Colon (tissue), 2 donors: ENCODE data around the gene TOMM20.
"Not testable (repeated sequence)": the region's sequence is repeated elsewhere in the genome, so short reads cannot be mapped to it uniquely, and the experiment has no call there.

ENCODE experiments used
- FAIRE-seq: peaks from 2 replicates; lab custom pipeline; 2012; peaks lifted over from hg19 to GRCh38; lab: Jason Lieb, UNC
- donor health status: control.
- donor health status: control.

Gene TOMM20

GRCh38 chr1:235101558-235102258, 26.9 kb downstream of the TOMM20 start:
- FAIRE-seq = no peak

DNA sequence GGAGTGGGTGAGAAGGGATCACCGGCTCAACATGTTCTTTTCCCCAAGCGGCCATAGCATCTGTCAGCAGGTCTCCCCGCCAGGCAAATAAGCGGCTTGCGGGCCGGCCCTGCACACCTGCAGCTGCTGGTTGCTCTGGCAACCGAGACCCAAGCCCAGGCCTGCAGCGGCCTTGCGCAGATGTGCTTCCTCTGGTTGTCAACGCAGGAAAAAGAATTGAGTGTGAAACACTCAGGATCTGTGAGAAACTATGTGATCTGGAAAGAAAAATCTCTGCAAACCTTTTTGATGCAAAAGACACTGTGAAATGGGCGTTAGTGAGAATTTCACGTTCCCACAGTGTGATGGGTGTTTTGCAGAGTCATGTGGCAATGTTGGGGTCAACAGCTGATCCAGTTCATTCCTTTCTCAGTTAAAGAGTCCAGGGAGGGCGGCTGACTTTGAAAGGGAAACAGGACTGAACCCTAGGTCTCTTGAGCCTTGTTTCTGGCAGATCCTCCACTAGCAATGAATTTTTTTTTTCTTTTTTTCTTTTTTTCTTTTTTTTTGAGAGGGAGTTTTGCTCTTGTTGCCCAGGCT, 28.4 kb downstream of the TOMM20 start:
- FAIRE-seq = no peak

GRCh38 chr1:235098991-235099390, 29.6 kb downstream of the TOMM20 start:
- FAIRE-seq = no peak

DNA sequence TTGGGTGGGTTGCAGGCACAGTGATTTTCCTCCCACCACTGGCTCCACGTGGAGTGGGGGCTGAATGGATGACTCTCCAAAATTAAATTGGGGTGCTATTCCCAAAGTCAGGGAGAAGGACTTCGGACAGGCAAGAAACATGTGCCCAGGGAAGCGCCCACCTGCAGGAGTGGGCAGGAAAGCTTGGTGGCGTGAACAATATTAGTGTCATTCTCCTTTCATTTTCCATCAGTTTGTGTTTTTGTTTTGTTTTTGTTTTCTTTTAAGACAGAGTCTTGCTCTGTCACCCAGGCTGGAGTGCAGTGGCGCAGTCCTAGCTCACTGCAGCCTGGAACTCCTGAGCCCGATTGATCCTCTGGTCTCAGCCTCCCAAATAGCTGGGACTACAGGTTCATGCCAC, 30.1 kb downstream of the TOMM20 start:
- FAIRE-seq = no peak

GRCh38 chr1:235097501-235097900, 31.1 kb downstream of the TOMM20 start:
- FAIRE-seq = not testable (repeated sequence)

GRCh38 chr1:235095938-235096562, 32.6 kb downstream of the TOMM20 start:
- no peak for FAIRE-seq

GRCh38 chr1:235093696-235094592, 34.7 kb downstream of the TOMM20 start:
- no peak for FAIRE-seq

GRCh38 chr1:235093013-235093695, 35.5 kb downstream of the TOMM20 start:
- no peak for FAIRE-seq

- not testable (repeated sequence) for FAIRE-seq
Observed at GRCh38 chr1:235092415-235092814, 36.2 kb downstream of the TOMM20 start.

DNA sequence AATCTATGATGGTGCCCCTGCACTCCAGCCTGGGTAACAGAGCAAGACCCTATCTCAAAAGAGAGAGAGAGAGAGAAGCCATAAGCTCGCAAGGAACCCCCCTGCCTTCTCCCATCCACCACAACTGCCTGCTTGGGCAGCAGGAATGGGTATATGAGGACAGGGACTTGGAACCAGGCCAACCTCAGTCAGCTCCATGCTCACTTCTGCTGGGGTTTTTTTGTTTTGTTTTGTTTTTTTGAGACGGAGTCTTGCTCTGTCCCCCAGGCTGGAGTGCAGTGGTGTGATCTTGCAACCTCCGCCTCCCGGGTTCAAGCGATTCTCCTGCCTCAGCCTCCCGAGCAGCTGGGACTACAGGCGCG, 36.6 kb downstream of the TOMM20 start:
- FAIRE-seq = not testable (repeated sequence)

DNA sequence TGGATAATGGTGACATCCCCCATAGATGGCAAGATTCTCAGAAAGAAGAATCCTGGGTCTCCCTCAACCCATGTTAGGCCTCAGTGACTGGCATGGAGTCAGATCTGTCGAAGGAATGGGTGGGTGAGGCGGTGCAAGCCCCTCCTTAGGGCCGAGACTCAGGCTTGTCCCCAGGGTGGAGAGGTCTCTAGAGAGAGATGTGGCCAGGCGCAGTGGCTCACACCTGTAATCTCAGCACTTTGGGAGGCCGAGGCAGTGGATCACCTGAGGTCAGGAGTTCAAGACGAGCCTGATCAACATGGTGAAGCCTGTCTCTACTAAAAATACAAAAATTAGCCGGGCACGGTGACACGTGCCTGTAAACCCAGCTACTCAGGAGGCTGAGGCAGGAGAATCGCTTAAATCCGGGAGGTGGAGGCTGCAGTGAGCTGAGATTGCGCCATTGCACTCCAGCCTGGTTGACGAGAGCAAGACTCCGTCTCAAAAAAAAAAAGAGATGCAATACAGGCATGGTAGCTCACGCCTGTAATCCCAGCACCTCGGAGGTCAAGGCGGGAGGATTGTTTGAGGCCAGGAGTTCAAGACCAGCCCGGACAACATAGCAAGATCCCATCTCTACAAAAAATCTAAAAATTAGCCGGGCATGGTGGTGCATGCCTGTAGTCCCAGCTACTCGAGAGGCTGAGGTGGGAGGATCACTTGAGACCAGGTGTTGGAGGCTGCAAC, 37.2 kb downstream of the TOMM20 start:
- not testable (repeated sequence) for FAIRE-seq

GRCh38 chr1:235090406-235091069, 38.1 kb downstream of the TOMM20 start:
- no peak for FAIRE-seq

DNA sequence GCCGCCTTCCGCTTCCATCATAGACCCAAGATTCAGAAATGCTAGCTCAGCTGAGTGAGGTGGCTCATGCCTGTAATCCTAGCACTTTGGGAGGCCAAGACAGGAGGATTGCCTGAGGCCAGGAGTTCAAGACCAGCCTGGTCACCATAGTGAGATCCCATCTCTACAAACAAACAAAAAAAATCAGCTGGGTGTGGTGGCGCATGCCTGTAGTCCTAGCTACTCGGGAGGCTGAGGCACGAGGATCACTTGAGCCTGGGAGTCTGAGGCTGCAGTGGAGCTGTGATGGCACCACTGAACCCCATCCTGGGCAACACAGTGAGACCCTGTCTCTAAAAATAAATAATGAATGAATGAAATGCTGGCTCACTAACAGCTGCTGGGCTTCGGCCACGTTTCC, 39.7 kb downstream of the TOMM20 start:
- no peak for FAIRE-seq

DNA sequence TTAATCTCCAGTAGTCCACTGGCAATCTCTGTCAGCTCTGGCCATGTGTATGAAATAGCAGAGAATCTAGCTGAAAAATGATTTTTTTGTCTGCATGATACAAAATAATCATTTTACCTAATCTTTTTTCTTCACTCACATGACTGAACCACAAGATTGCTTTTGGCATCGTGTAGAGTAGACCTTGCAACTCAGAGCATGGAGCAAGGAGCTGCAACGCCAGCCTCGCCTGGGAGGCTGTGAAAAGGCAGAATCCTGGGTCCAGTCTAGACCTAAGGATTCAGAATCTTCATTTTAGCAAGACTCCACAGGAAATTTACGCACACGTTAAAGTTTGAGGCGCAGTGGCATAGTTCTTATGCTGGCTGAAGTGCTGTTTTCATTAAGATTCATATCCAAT, 40.2 kb downstream of the TOMM20 start:
- FAIRE-seq = no peak

- no peak for FAIRE-seq
Observed at GRCh38 chr1:235087906-235088305, 40.7 kb downstream of the TOMM20 start.

- FAIRE-seq = not testable (repeated sequence)
Observed at GRCh38 chr1:235085411-235086117, 43.1 kb downstream of the TOMM20 start.

- FAIRE-seq = not testable (repeated sequence)
Observed at GRCh38 chr1:235080788-235081187, 47.8 kb downstream of the TOMM20 start.

DNA sequence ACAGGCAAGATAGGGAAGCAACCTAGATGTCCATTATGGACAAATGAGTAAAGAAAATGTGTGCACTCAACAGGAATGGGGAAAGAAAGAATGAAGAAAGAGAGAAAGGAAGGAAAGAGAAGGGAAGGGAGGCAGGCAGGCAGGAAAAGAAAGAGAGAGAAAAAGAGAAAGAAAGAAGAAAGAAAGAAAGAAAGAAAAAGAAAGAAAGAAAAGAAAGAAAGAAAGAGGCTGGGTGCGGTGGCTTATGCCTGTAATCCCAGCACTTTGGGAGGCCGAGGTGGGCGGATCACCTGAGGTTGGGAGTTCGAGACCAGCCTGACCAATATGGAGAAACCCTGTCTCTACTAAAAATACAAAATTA, 48.4 kb downstream of the TOMM20 start:
- FAIRE-seq = not testable (repeated sequence)

GRCh38 chr1:235079443-235080296, 49.0 kb downstream of the TOMM20 start:
- FAIRE-seq = no peak
